HAP-1 (cell line): Measurements from ENCODE around the gene SF3A1.

Experiments
- DNase-seq, 2 experiments: peaks; one replicate each; pipeline ENCODE4 v3.0.0-alpha.2; 2016 to 2020; ENCODE audit warnings: low spot score in 2 of 2
- H3K27me3 ChIP-seq: fragments of 250-450 bp; sonication (Bioruptor Pico); 2 replicates; pipeline ENCODE4 v1.5.1; 2020; ENCODE audit warnings: low read depth, mild to moderate bottlenecking, moderate library complexity
- H3K36me3 ChIP-seq: fragments of 250-450 bp; sonication (Bioruptor Pico); replicated peaks from 2 replicates; pipeline ENCODE4 v1.5.1; 2020; ENCODE audit warnings: mild to moderate bottlenecking
- H3K4me1 ChIP-seq: fragments of 250-450 bp; sonication (Bioruptor Pico); 2 replicates; pipeline ENCODE4 v1.5.1; 2020; ENCODE audit warnings: mild to moderate bottlenecking
- H3K4me3 ChIP-seq: fragments of 250-450 bp; sonication (Bioruptor Pico); 2 replicates; pipeline ENCODE4 v1.5.1; 2020; ENCODE audit warnings: mild to moderate bottlenecking, moderate library complexity
- H3K9me3 ChIP-seq: fragments of 250-450 bp; sonication (Bioruptor Pico); 2 replicates; pipeline ENCODE4 v1.5.1; 2020; ENCODE audit warnings: mild to moderate bottlenecking, moderate library complexity
- in situ Hi-C: fragments of 300-500 bp; cut with MboI; formaldehyde crosslinking; loops from 3 replicates; pipeline ENCODE4 v1.14.3; 2020; ENCODE audit warnings: low sequenced_read_pairs, inconsistent platforms, mixed read lengths

The SF3A1 gene

DNA sequence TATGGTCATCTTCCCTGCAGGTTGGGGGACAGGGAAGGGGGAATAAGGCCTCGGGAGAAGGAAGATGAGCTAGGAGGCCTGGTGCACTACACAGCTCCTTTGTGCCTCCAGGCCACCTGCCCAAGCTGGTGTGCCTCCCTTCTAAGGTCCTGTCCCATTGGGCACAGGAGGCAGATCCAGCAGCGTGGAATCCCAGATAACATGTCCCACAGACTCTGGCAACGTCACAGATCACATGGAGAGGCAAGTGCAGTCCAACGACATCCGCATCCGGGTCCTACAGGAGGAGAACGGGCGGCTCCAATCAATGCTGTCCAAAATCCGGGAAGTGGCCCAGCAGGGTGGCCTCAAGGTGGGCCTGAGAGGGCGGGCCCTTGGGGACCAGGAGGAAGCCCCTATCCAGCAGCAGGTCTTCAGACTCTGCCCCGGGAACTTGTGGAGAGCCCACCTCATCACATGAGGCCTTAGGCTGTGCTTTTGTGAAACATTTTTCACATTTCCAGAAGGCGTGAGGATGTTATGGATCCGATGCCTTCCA, 18.7 kb upstream of the SF3A1 start:
- Histone ChIP-seq H3K27me3 (no peaks in the 10 kb centered on the region), H3K9me3 (no peaks in the 10 kb centered on the region), H3K4me3 (no peak overlapping the region), H3K4me1 (no peaks in the 10 kb centered on the region), H3K36me3 (peaks cover 10% of the 10 kb centered on the region)
- in situ Hi-C loops = loop anchor here (25.0 kb wide), 1 partner anchor 263 kb away; no protein-coding TSS in a partner anchor
- no peak for DNase-seq

DNA sequence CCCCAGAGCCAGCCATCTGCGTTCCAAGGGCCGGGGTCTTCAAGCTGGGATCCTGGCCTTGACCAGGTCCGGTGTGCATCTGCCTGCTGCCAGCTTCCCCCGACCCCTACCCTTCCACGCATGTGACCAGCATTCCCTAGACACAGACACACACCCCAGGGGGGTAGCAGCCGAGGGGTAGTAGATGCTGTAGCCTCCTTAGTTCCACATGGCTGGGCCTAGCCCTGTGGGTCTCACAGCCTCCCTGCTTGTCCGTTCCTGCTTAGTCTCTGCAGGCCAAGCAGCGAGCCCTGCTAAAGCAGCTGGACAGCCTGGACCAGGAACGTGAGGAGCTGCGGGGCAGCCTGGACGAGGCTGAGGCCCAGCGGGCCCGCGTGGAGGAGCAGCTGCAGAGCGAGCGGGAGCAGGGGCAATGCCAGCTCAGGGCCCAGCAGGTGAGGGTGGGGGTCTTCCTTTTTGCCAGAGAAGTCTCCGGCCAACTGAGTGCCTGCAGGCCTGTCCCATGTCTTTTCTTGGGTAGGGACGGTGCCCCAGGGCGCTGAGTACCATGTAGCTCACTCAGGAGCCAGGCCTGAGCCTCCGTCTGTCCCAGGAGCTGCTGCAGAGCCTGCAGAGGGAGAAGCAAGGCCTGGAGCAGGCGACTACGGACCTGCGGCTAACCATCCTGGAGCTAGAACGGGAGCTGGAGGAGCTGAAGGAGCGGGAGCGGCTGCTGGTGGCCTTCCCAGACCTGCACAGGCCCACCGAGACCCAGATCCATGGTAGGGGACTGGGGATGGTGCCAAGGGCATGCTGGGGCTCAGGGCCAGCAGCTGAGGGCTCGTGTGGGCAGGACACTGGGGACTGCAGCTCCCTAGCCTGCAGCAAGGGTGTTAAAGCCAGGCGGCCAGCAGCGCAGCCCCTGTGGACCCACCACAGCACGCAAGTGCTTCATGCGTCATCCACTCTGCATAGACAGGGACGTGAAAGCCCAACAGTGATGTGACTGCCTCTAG, 16.9 kb upstream of the SF3A1 start:
- Histone ChIP-seq H3K27me3 (no peaks in the 10 kb centered on the region), H3K4me3 (no peak overlapping the region), H3K4me1 (no peaks in the 10 kb centered on the region), H3K36me3 (peaks cover 10% of the 10 kb centered on the region), H3K9me3 (no peaks in the 10 kb centered on the region)
- in situ Hi-C loops = no loop called here
- no peak for DNase-seq

DNA sequence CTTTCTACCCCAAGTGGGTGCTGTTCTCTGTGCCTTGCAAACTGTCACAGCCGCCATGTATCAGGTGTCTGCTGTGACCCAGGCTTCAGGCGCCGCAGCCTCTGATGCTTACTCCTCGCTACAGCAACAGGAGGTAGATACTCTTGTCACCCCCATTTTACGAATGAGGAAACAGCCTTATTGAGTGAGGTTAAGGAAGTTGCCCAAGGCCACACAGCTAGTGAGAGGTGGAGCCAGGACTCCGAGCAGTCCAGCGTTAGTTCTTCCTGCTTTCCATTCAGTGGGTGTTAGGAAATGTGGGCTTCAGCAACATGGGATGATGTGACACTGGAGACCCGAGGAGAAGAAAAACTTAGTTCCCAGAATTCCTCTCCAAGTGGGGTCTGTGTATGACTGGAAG, 16.2 kb upstream of the SF3A1 start:
- Histone ChIP-seq H3K27me3 (no peaks in the 10 kb centered on the region), H3K4me3 (no peak overlapping the region), H3K36me3 (peaks cover 10% of the 10 kb centered on the region), H3K4me1 (no peaks in the 10 kb centered on the region), H3K9me3 (no peaks in the 10 kb centered on the region)
- no peak for DNase-seq
- in situ Hi-C loops = no loop called here

DNA sequence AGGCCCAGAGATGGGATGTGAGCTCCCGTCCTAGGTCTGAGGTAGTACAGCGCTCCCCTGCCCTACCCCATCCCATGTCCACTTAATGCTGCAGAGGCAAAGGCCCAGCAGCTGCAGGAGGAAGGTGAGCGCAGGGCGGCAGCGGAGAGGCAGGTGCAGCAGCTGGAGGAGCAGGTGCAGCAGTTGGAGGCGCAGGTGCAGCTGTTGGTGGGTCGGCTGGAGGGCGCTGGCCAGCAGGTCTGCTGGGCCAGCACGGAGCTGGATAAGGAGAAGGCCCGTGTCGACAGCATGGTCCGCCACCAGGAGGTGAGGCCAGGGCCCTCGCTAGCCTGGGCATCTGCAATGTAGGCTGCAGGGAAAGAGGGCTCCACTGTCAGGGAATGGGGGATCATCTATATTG, 15.3 kb upstream of the SF3A1 start:
- no peaks in the 10 kb centered on the region for H3K27me3 ChIP-seq
- H3K9me3 ChIP-seq = no peaks in the 10 kb centered on the region
- H3K4me1 ChIP-seq = no peaks in the 10 kb centered on the region
- in situ Hi-C loops = no loop called here
- DNase-seq = no peak
- H3K36me3 ChIP-seq = peaks cover under 1% of the 10 kb centered on the region; the same call in 1 of the 2 replicates
- H3K4me3 ChIP-seq = no peak overlapping the region

DNA sequence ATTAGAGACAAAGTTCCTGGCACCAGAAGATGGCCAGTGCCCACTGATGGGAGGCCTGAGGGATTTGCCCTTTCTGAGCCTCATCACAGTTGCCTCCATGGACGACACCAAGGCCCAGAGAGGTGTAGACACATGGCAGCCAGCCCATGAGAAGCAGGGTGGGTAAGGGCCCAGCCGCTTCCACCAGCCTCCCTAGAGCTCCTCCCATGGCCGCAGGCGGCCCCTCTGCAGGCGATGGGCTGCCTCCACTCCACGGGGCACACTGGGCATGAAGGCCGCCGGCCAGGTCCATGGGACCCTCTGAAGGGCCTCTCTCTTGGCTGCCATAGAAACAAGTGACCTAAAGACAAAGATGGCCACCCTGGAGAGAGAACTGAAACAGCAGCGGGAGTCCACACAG, 14.6 kb upstream of the SF3A1 start:
- H3K4me1 ChIP-seq = no peaks in the 10 kb centered on the region
- no peak for DNase-seq
- H3K4me3 ChIP-seq = no peak overlapping the region
- in situ Hi-C loops = no loop called here
- H3K27me3 ChIP-seq = no peaks in the 10 kb centered on the region
- no peaks in the 10 kb centered on the region for H3K36me3 ChIP-seq
- H3K9me3 ChIP-seq = no peaks in the 10 kb centered on the region

DNA sequence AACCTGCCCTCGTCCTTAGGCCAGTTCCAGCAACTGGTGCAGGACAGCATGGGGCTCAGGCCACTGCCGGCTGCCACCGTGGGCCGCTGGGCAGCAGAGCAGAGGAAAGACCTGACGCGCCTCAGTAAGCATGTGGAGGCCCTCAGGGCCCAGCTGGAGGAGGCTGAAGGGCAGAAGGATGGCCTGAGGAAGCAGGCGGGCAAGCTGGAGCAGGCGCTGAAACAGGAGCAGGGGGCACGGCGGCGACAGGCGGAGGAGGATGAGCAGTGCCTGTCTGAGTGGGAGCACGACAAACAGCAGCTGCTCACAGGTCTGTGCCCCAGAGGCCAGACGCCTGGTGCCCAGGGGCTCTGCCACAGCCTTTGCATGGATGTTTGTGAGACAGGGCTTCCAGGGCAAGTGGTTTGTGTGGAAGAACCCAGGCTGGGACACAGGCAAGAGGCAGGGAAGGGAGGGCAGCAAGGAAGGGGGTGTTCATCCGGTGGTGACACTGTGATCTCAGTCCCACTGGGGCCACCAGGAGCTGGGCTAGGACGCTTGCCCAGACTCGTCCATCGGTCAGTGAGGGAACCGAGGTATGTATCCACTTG, 14.0 kb upstream of the SF3A1 start:
- Histone ChIP-seq H3K36me3 (no peaks in the 10 kb centered on the region), H3K4me3 (no peak overlapping the region), H3K9me3 (no peaks in the 10 kb centered on the region), H3K27me3 (no peaks in the 10 kb centered on the region), H3K4me1 (no peaks in the 10 kb centered on the region)
- in situ Hi-C loops = no loop called here
- no peak for DNase-seq

DNA sequence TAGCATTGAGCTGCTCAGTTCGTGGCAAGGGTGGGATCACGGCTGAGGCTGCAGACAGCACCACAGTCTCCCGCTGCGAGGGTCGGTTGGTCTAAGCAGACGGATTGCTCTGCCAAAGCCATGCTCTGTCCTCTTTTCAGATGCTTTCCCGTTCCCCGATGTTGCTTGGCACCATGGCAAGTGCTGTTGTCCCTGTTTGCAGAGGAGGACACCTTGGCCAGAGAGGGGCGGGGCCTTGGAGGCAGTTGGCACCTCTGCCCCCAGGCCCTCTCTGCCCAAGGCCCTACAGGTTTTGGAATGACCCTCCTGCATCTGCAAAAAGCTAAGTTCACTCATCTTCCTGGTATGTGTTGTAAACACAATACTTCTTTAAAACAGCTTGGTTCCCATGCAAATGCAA, 11.7 kb upstream of the SF3A1 start:
- Histone ChIP-seq H3K9me3 (no peaks in the 10 kb centered on the region), H3K4me3 (no peak overlapping the region), H3K4me1 (no peaks in the 10 kb centered on the region), H3K36me3 (no peaks in the 10 kb centered on the region), H3K27me3 (no peaks in the 10 kb centered on the region)
- in situ Hi-C loops = no loop called here
- DNase-seq = no peak

DNA sequence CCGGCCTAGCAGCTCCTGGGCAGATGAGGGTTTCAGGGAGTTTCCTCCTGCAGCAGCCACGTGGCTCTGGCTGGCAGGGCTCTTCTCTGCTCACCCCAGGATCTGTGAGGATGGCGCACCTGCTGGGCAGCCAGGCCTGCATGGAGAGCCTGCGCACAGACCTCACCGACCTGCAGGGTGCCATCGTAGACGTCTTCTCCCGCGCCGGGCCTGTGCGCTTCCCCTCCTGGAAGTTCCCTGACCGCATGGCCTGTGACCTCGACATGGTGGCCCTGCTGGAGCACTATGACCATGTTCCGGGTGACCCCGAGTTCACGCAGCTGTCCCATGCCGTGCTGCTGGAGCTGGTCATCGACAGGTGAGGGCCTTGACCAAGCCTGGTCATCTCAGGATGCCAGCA, 9.2 kb upstream of the SF3A1 start:
- H3K36me3 ChIP-seq = no peaks in the 10 kb centered on the region
- H3K4me1 ChIP-seq = no peaks in the 10 kb centered on the region
- DNase-seq = no peak
- H3K9me3 ChIP-seq = no peaks in the 10 kb centered on the region
- no peak overlapping the region for H3K4me3 ChIP-seq
- no peaks in the 10 kb centered on the region for H3K27me3 ChIP-seq
- in situ Hi-C loops = no loop called here

DNA sequence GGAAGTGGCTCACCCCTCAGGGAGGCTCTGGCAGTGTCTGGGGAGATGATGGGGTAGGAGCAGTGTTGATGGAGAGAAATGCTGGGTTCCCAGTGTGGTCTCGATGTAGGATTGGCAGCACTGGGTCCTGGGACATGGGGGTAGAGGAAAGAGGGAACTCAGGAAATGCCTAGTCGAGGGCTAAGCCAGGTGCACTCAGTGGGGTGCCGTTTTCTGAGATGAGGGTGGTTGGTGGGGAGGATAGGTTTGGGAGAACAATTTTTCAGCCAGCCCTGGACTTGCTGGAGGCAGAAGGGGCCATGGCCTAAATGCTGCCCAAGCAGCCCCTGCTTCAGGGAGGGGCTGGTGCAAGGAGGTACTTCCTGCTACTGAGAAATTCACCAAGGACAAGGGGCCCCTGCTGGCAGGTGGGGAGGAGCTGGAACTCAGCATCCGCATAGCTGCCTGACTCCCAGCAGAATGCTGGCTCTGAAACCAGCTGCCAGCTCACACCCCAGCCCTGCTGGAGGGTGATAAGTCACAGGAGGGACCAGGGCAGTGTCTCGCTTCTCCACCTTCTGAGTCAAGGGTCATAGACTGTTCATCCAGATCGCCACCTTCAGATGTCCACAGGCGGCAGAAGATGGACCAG, 6.1 kb upstream of the SF3A1 start:
- H3K36me3 ChIP-seq = no peaks in the 10 kb centered on the region
- DNase-seq = no peak
- H3K9me3 ChIP-seq = no peaks in the 10 kb centered on the region
- no peaks in the 10 kb centered on the region for H3K4me1 ChIP-seq
- H3K4me3 ChIP-seq = no peak overlapping the region
- in situ Hi-C loops = no loop called here
- no peaks in the 10 kb centered on the region for H3K27me3 ChIP-seq

DNA sequence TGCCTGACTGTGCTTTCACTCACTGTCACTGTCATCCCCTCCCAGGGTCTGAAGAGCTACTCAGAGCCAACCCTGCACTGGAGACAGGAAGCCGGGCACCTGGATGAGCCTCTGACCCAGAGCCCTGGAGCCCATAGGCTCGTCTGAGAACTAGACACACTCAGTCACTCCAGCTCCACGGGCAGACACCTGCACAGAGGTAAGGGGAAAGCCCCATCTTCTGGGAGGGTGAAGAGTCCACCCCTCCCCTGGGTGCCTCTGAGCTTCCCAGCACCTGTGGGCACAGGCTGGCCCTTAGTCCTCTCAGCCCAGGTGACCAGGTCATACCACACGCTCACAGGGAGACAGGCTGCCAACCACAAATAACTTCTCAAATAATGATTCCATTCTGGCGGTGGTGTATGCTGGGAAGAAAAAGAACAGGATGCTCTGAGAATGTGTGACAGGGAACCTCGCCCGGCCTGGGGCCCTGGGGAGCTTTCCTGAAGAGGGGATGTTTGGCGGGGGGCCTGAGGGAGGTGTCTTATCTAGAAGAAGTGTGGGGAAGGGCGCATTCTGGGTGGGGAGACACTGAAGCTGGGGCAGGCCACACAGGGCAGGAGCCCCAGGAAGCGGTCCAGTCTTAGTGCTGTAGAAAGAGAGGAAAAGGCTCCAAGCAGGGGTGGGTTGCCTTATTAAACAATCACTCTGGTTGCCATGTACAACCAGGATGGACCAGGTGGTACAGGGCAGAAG, 5.4 kb upstream of the SF3A1 start:
- DNase-seq = no peak
- Histone ChIP-seq H3K4me1 (no peaks in the 10 kb centered on the region; the same call in 1 of the 2 replicates), H3K9me3 (no peaks in the 10 kb centered on the region), H3K4me3 (no peak overlapping the region), H3K36me3 (no peaks in the 10 kb centered on the region), H3K27me3 (no peaks in the 10 kb centered on the region)
- in situ Hi-C loops = no loop called here

DNA sequence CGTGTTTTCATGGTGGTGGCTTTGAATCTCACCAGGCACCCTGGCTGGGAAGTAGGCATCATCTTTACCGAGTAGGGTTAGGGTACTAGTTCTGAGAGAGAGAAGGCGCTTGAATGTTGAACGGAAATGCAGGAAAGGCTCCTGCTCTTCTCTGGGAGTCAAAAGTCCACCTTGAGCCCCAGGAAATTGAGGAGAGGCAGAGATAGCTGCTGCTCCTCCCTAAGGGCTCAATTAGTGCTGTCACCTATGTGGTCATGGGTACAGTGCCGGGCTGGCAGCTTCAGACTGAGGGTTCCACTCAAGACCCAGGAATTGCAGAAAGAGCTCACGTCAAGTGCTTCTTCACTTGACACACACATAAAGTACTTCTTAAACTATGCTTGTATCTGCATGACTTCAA, 1.8 kb upstream of the SF3A1 start:
- H3K4me1 ChIP-seq = peaks cover 6% of the 10 kb centered on the region
- in situ Hi-C loops = no loop called here
- H3K27me3 ChIP-seq = no peaks in the 10 kb centered on the region
- no peak for DNase-seq
- H3K4me3 ChIP-seq = no peak overlapping the region
- H3K9me3 ChIP-seq = no peaks in the 10 kb centered on the region
- H3K36me3 ChIP-seq = peaks cover 12% of the 10 kb centered on the region

DNA sequence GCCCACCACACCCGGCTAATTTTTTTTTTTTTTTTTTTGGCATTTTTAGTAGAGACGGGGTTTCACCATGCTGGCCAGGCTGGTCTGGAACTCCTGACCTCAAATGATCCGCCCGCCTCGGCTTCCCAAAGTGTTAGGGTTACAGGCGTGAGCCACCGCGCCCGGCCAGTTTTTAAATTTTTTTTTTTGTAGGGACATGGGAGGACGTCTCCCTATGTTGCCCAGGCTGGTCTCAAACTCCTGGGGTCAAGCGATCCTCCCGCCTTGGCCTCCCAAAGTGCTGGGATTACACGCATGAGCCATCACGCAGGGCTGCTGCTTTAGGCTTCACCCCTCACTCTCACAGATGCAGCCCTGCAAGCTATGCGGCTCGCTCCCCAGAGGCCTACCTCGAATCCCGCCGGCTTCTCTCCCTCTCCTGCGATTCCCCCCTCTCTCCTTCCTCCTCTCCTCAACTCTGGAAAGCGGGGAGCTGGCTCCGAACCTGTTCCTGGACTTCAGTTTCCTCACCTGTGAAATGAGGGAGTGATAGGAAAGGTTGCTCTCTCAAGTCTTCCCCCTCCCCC, 1.0 kb upstream of the SF3A1 start:
- Histone ChIP-seq H3K9me3 (no peaks in the 10 kb centered on the region), H3K4me1 (peaks cover 6% of the 10 kb centered on the region), H3K27me3 (no peaks in the 10 kb centered on the region), H3K36me3 (peaks cover 18% of the 10 kb centered on the region), H3K4me3 (peak overlapping the region; percentile 100)
- in situ Hi-C loops = no loop called here
- no peak for DNase-seq

DNA sequence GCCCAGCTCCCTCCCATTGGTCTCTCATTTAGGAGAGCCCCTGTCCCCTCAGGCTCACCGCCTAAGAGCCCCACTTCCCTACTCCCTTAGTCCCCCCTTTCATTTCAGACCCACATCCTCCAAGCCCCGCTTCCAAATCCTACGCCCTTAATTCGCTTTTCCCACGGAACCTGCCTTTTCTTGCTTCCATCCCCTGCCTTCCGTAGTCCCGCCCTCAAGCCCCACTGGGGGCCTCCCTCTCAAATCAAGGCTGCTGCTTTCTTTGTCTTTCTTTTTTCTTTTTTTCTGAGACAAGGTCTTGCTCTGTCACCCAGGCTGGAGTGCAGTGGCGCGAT, 509 bp upstream of the SF3A1 start:
- DNase-seq = peak in 1 of 2 experiments; percentile 28
- H3K9me3 ChIP-seq = no peaks in the 10 kb centered on the region
- peaks cover 23% of the 10 kb centered on the region for H3K36me3 ChIP-seq
- in situ Hi-C loops = no loop called here
- no peaks in the 10 kb centered on the region for H3K27me3 ChIP-seq
- H3K4me3 ChIP-seq = peak overlapping the region; percentile 100
- peaks cover 6% of the 10 kb centered on the region for H3K4me1 ChIP-seq
